Measurements from ENCODE around the gene CNOT4.

The CNOT4 gene

DNA sequence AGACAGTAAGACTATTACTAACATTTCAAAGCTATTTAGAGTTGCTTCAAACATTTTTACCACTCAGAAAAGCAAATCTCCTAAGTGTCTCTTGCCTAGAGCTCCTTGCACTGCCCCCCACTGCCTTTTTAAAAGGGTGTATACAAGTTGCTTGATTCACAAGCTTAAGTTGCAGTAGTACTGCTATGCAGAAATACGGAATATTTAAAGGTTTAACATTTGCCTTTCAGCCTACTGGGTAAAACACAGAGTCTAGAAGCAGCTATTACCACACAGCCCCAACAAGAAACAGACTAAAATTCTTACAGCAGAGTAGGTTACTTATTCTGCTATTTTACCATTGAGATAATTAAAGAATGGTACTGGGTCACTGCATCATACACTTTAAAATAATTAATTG, 128.5 kb downstream of the CNOT4 start:
- DNase-seq, result no peak
- H3K4me3 ChIP-seq (ENCODE audit: low read depth, low read length), result no peak overlapping the region
- H3K9me3 ChIP-seq, result no peaks in the 10 kb centered on the region
- TF ChIP-seq, protein P1, sequence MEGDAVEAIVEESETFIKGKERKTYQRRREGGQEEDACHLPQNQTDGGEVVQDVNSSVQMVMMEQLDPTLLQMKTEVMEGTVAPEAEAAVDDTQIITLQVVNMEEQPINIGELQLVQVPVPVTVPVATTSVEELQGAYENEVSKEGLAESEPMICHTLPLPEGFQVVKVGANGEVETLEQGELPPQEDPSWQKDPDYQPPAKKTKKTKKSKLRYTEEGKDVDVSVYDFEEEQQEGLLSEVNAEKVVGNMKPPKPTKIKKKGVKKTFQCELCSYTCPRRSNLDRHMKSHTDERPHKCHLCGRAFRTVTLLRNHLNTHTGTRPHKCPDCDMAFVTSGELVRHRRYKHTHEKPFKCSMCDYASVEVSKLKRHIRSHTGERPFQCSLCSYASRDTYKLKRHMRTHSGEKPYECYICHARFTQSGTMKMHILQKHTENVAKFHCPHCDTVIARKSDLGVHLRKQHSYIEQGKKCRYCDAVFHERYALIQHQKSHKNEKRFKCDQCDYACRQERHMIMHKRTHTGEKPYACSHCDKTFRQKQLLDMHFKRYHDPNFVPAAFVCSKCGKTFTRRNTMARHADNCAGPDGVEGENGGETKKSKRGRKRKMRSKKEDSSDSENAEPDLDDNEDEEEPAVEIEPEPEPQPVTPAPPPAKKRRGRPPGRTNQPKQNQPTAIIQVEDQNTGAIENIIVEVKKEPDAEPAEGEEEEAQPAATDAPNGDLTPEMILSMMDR (IDR thresholded peaks at IDR 0.05; ENCODE audit: low read depth, low read length), result no peak
- H3K4me1 ChIP-seq, result no peaks in the 10 kb centered on the region; the same call in 1 of the 2 replicates
- no peaks in the 10 kb centered on the region for H3K36me3 ChIP-seq
- no peaks in the 10 kb centered on the region for H3K27me3 ChIP-seq

DNA sequence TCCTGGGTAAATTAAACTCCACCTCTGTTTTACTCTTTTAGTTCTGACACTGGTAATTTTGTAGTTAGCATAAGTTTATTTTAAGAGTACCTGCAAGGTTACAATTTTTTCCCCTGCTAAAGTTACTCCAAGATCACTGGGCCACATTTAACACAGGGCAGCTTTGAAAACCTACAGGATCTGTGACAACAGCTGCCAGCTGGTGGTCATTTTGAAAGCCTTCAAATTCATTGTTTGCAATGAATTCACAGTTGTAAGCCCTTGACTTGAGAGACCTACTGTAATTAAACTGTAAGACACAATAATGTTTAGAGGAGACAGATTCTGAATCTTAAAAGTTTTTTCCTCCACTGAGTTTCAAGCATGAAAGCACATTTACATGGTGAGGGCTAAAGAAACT, 129.6 kb downstream of the CNOT4 start:
- TF ChIP-seq, protein P1 (IDR thresholded peaks at IDR 0.05; ENCODE audit: low read depth, low read length), result no peak
- no peak for DNase-seq
- no peaks in the 10 kb centered on the region for H3K4me1 ChIP-seq

GRCh38 chr7:135377171-135377570, 132.7 kb downstream of the CNOT4 start:
- H3K4me3 ChIP-seq (ENCODE audit: low read depth, low read length), result no peak overlapping the region
- no peaks in the 10 kb centered on the region for H3K36me3 ChIP-seq
- TF ChIP-seq, protein P1 (IDR thresholded peaks at IDR 0.05; ENCODE audit: low read depth, low read length), result no peak
- DNase-seq, result no peak
- no peaks in the 10 kb centered on the region for H3K4me1 ChIP-seq
- H3K27me3 ChIP-seq, result no peaks in the 10 kb centered on the region
- H3K9me3 ChIP-seq, result no peaks in the 10 kb centered on the region

More for the DNA sequence above, 129.6 kb downstream of the CNOT4 start:
- H3K9me3 ChIP-seq, result no peaks in the 10 kb centered on the region
- H3K4me3 ChIP-seq (ENCODE audit: low read depth, low read length), result no peak overlapping the region
- no peaks in the 10 kb centered on the region for H3K27me3 ChIP-seq
- no peaks in the 10 kb centered on the region for H3K36me3 ChIP-seq

GRCh38 chr7:135375908-135376699, 133.8 kb downstream of the CNOT4 start:
- no peak overlapping the region for H3K4me3 ChIP-seq (ENCODE audit: low read depth, low read length)
- 0 out of 2 replicates have a peak, but pooled peaks cover 1% of the 10 kb centered on the region for H3K36me3 ChIP-seq
- TF ChIP-seq, protein P1 (IDR thresholded peaks at IDR 0.05; ENCODE audit: low read depth, low read length), result no peak
- H3K4me1 ChIP-seq, result no peaks in the 10 kb centered on the region
- DNase-seq, result no peak
- H3K27me3 ChIP-seq, result no peaks in the 10 kb centered on the region
- H3K9me3 ChIP-seq, result no peaks in the 10 kb centered on the region

DNA sequence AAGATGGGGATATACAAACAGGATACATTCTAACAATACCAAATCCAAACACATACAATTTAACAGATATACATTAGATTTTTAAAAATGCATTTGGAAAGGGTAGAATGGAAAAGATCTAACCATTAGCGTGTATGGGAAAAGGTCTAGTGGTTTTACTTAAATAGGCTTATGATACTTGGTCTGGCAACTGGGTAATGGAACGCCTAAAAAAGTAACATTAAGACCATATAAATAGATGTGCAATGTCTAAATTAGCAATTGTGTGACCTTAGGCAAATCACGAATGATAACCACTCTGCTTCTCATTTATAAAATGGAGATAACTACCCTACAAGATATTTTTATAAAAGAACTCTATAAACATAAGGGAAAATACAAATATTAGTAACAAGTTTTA, 135.2 kb downstream of the CNOT4 start:
- H3K27me3 ChIP-seq, result no peaks in the 10 kb centered on the region
- TF ChIP-seq, protein P1 (IDR thresholded peaks at IDR 0.05; ENCODE audit: low read depth, low read length), result no peak
- no peak for DNase-seq

DNA sequence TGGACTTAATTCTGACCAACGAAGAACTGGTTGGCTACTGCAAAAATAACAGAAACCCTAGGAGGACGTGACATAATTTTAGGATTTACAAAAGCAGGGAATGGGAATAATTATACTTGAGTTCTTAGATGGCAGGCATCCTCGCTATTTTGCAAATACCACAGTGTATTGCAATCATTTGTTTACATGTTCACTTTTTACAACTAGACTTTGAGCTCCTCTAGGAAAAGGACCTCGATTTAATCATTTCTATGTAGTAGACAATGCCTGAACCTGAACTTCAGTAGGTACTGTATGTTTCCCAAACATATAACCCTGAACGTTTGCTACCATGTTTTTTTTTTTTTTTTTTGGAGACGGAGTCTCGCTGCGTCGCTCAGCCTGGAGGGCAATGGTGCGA, 137.7 kb downstream of the CNOT4 start:
- TF ChIP-seq, protein P1 (IDR thresholded peaks at IDR 0.05; ENCODE audit: low read depth, low read length), result no peak
- no peaks in the 10 kb centered on the region for H3K9me3 ChIP-seq

More for the DNA sequence above, 135.2 kb downstream of the CNOT4 start:
- Histone ChIP-seq H3K36me3 (0 out of 2 replicates have a peak, but pooled peaks cover 3% of the 10 kb centered on the region), H3K9me3 (no peaks in the 10 kb centered on the region), H3K4me1 (no peaks in the 10 kb centered on the region), H3K4me3 (ENCODE audit: low read depth, low read length) (no peak overlapping the region)

More for the DNA sequence above, 137.7 kb downstream of the CNOT4 start:
- Histone ChIP-seq H3K36me3 (0 out of 2 replicates have a peak, but pooled peaks cover 3% of the 10 kb centered on the region), H3K4me1 (no peaks in the 10 kb centered on the region), H3K4me3 (ENCODE audit: low read depth, low read length) (no peak overlapping the region), H3K27me3 (no peaks in the 10 kb centered on the region)
- no peak for DNase-seq
